Sciatic nerve (tissue), 2 donors: ENCODE results near the gene CNOT4. TPM values are rescaled to one million over a fixed set of nuclear protein-coding genes. Genes with fewer than 3 reads are reported as not detected.
"Not testable (repeated sequence)": the region's sequence is repeated elsewhere in the genome, so short reads cannot be mapped to it uniquely, and the experiment has no call there.

Experiments used
- ATAC-seq: fragments of 200-7000 bp; cut with Tn5 transposase; one replicate; pipeline ENCODE4 v1.9.1; 2020; ENCODE audit warnings: mild to moderate bottlenecking, moderate library complexity
- DNase-seq: peaks from one replicate; pipeline ENCODE4 v3.0.0-alpha.2; 2020; ENCODE audit warnings: low spot score
- intact Hi-C: fragments of 100-400 bp; cut with DNase I; formaldehyde crosslinking; loops from one replicate; pipeline ENCODE4 v1.14.2; 2022
- total RNA-seq: library from RNA; stranded (reverse); fragmentation: NEBNext Ultra II Directional; extraction: Animal tissue kit (Norgen Biotek cat#: 25700); gene quantifications from one replicate; pipeline ENCODE4 v1.2.1, GENCODE V29; 2021
- donor health status: DM: no; HTN: no; CAD: no.
- donor health status: DM: no; HTN: no; CAD: no.

CNOT4 gene
- total RNA-seq, 1 donor from 2014 or later, result 42.9 TPM

DNA sequence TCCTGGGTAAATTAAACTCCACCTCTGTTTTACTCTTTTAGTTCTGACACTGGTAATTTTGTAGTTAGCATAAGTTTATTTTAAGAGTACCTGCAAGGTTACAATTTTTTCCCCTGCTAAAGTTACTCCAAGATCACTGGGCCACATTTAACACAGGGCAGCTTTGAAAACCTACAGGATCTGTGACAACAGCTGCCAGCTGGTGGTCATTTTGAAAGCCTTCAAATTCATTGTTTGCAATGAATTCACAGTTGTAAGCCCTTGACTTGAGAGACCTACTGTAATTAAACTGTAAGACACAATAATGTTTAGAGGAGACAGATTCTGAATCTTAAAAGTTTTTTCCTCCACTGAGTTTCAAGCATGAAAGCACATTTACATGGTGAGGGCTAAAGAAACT, 129.6 kb downstream of the CNOT4 start:
- ATAC-seq (no peak), DNase-seq (no peak)
- intact Hi-C loops, result no loop called here

DNA sequence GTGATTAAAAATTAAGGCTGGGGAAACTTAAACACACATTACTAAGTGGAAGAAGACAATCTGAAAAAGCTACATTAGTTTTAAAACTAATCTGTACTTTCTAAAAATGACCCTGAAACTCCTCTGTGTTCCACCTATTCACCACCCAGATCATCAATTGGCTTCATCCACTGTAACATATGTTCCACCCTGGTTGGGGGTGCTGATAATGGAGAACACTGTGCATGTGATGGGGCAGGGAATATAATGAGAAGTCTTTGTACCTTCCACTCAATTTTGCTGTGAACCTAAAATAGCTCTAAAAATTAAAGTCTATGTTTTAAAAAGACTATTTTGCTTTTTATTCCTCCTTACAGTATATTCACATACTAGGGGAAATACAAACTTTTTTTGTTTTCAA, 132.7 kb downstream of the CNOT4 start:
- ATAC-seq, result no peak
- intact Hi-C loops, result no loop called here

DNA sequence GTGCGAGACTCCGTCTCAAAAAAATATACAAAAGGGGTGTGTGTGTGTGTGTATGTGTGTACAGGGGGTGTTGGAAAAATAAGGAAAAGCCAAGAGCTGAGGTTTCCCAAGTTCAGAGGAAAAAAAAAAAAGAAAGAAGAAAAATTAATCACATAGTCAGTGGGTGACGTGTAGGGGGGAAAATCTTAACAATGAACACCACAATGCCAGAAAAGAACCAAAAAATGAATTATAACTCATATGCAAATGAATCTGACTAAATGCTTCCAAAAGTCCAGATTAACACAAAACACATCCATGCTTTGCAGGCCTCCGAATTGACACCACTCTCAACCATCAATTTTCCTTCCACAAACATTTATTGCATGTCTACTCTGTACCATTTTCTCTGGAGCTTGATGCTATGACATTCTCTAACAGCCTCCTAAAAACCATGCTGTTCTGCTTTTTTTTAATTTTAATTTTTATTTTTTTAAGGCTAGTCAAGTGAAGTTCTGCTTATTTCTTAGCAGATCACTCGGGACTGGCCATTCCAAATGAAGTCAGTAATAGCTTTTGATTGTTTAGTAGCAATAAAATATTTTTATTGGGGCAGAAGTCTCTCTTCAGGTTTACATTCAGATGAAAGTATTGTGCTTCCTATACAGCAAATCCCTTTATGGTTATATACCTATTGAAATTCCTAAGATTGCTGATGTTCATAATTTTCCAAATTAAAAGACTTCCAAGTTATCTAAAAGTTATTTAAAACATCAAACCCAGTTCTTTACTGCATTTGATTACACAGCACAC, 133.8 kb downstream of the CNOT4 start:
- ATAC-seq (no peak), DNase-seq (no peak)
- intact Hi-C loops, result no loop called here

More for the DNA sequence above, 132.7 kb downstream of the CNOT4 start:
- no peak for DNase-seq

DNA sequence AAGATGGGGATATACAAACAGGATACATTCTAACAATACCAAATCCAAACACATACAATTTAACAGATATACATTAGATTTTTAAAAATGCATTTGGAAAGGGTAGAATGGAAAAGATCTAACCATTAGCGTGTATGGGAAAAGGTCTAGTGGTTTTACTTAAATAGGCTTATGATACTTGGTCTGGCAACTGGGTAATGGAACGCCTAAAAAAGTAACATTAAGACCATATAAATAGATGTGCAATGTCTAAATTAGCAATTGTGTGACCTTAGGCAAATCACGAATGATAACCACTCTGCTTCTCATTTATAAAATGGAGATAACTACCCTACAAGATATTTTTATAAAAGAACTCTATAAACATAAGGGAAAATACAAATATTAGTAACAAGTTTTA, 135.2 kb downstream of the CNOT4 start:
- ATAC-seq (no peak), DNase-seq (no peak)
- intact Hi-C loops, result no loop called here

DNA sequence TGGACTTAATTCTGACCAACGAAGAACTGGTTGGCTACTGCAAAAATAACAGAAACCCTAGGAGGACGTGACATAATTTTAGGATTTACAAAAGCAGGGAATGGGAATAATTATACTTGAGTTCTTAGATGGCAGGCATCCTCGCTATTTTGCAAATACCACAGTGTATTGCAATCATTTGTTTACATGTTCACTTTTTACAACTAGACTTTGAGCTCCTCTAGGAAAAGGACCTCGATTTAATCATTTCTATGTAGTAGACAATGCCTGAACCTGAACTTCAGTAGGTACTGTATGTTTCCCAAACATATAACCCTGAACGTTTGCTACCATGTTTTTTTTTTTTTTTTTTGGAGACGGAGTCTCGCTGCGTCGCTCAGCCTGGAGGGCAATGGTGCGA, 137.7 kb downstream of the CNOT4 start:
- DNase-seq (no peak), ATAC-seq (no peak)
- intact Hi-C loops, result no loop called here

DNA sequence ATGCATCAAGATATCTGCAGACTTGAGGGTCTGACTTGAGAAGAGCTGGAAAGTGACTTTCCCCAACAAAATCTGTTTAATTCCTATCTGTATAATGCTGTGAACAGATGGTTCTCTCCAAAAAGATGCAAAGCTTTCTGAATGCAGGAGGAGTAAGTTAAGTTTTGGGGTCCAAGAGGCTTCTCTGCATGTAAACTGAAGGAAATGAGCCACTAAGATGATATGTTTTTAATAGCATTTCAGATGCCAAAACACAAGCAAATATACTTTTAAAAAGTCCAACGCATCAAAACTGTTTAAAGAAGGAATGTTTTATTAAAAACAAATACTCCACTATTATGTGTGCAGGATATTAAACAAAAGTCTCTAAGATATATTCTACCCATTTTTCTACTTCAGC, 139.2 kb downstream of the CNOT4 start:
- intact Hi-C loops, result no loop called here
- no peak for ATAC-seq
- no peak for DNase-seq

DNA sequence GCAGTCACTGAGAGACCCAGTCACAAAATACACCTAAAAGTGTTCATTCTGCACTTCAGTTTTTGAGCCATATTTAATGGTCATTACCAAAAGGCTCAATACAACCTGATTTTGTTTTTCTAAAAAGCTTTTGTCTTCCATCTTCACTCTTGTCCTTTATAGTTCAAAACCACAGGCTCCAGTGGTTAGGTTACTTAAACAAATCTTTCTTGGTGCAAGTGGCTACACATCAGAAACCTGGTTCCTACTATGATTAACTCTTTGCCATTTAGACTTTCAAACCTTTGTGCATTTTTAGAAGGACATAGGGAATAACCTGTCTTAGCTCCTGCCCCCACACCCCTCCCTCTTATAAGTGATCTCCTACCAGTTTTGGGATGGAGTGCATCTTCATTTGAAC, 140.5 kb downstream of the CNOT4 start:
- ATAC-seq (no peak), DNase-seq (no peak)
- intact Hi-C loops, result no loop called here

DNA sequence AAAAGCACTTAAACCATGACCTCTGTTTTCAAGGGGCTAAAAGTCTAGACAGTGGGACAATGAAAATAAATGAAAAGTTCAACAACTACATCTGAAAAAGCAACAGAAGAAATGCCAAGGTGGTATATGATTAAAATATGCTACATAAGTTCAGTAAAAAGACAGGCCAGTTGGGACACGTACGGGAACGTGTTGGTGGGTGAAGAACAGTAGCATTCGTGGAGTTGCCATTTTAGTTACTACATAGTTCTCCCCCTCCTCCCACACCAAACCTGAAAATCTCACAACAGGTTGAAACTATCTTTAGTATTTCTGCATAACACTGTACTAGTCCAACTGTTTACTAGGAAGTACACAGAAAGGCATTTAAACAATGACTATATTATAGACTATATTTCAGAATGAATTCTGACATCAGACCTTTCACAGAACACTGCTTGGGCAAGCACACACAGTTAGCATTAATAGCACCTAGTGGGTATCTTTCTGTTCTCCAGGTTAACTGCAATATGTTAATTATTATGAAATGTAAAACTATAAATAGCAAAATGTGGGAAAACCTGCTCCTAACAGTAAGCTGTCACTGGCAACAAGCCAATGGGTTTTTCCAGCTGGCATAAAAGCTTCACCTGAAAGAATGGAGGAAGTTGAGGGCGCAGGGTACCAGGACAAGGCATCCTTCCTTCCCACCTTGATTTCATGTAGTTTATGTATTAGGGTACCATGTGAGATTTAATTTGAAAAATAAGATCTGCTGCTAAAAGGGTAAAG, 141.3 kb downstream of the CNOT4 start:
- intact Hi-C loops, result no loop called here
- DNase-seq (no peak), ATAC-seq (no peak)

DNA sequence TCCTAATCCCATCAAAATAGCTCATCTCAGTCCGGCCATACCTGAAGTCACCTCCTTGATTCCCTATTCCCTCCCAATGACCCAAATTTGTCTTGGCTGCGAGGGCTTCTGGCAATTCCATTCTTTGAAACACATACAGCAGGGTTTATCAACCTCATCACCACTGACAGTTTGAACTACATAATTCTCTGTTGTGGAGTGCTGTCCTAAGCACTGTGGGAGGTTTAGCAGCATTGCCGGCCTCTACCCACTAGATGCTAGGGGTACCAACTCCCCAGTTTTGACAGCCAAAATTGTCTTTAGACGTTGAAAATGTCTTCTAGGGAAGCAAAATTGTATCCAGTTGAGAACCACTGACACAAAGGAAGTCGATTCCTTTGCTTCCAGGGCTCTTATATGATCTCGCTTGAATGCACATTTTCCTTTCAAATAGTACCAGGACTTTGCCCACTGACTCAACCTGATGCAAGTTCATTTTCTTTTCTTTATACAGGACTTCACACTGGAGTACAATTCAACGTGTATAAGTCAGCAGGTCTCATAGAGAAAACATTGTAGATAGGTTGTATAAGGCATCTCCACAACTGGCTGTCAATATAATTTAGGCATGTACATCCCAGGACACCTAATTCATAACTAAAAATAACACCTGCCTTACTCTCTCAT, 142.9 kb downstream of the CNOT4 start:
- intact Hi-C loops, result no loop called here
- ATAC-seq (no peak), DNase-seq (no peak)

DNA sequence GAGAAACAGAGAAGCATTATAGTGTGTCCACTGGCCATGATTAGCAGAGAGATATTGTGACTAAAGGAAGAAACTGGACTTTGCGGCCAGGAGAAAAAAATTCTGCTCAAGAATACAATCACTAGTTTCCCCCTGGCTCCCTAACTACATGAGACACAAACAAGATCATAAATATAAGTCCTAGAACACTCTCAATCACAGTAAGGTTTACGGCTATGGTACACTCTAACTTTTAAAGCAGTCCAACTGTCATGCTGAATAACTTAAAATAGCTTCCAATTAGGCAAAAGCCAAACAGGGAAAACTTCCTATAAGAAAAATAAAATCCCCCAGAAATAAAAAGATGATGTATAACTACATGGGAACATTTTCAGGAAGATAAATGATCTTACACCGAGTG, 144.2 kb downstream of the CNOT4 start:
- intact Hi-C loops, result no loop called here
- DNase-seq (no peak), ATAC-seq (no peak)

DNA sequence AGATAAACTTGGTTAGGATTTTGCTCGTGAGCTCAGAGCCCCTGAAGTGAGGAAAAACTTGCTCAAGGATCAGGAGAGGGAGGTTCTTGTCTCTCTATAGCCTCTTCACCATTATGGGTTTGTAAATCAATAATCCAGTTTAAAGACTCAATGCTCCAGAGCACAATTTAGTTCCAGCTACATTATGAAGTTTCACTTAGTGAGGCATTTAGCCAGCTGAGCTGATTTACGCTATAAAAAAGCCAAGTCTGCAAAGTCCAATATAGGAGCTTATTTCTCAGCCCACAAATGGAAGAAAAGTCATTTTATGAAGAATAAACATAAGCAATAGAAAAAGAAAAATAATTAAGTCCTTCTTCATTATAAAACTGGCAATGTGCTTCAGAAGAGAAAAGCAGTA, 145.7 kb downstream of the CNOT4 start:
- DNase-seq (no peak), ATAC-seq (no peak)
- intact Hi-C loops, result no loop called here

DNA sequence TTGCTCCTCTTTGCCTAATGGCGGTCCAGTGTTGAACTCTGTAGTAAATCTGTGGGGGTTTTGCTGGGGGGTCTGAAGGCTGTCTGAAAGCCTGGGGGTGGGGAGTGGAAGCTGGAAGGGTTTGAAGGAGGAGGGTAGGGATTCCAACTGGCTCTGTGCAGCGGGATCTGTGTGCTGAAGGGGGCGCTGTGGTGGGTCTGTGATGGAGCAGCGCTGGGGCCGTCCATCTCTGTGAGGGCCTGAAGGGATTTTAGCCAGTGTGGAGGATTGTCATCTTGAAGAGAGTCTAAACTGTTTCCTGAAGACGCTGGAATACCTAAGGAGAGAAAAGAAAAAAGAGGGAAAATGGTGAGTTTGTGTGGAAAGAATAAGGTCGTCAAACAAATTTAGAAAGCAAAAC, 147.0 kb downstream of the CNOT4 start:
- DNase-seq (no peak), ATAC-seq (no peak)
- intact Hi-C loops, result no loop called here

DNA sequence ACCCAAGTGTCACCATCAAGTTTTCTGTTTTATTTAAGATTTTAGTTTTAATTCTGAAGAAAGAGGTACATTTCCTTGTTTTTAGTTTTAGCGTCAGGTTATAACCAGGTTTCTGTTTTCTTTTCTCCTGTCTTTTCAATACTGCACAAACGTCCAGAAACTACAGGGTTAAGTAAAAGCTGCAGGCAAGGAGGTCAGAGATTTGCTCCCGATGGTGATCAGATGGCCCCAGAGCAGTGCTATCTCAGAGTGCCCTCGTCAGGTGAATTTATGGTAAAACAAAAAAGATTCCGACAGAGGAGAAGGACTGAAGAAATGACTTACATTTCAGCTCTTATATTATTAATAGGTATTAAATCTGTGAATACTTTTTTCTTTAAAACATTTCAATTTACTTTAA, 148.1 kb downstream of the CNOT4 start:
- intact Hi-C loops, result no loop called here
- no peak for ATAC-seq
- no peak for DNase-seq

DNA sequence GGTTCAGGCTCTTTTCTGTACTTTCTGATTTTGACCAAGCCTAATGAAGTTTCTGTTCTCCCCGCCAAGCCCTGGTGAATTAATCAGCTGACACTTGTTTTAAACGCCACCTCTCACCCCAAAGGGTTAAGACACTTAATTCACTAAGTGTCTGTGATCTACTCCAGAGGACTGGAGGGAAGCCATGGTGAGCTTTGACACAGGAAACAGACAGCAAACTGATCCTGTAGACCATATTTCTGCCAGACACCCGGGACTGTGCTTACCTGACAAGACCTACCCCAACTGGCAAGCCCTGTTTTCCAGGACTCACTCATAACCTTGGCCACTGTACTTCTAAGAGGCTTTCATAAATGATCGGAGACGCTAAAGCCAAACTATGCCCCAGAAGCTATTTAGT, 150.3 kb downstream of the CNOT4 start:
- no peak for DNase-seq
- intact Hi-C loops, result no loop called here
- ATAC-seq, result no peak

DNA sequence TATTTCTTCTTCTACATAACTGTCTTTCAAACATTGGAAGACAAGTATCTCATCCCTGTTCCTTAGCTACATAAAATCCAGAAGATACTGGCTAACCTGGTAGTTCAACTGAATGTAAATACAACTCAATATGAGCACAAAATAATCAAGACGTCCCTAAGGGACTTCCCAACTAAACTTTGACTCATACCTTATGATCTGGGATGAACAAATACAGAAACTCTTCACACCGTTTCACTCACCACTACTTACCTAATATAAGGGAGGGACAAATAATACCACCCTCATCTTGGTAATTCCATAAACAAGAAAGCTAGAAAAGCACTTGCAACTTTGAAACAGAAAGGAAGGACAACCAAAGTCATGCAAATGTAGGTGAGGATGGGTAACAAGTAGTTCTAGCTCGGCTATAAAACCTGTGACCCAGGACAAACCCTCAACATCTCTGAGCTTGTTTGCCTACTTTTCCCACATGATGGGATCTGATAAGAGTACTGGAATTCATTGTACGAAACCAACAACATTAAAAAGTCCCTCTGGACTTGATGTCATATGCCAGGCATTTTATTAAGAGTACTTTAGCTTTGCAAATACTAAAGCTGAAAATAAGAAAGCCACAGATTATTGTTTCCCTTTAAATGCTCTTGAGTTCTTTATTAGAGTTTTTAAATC, 154.4 kb downstream of the CNOT4 start:
- ATAC-seq (no peak), DNase-seq (no peak)
- intact Hi-C loops, result no loop called here

DNA sequence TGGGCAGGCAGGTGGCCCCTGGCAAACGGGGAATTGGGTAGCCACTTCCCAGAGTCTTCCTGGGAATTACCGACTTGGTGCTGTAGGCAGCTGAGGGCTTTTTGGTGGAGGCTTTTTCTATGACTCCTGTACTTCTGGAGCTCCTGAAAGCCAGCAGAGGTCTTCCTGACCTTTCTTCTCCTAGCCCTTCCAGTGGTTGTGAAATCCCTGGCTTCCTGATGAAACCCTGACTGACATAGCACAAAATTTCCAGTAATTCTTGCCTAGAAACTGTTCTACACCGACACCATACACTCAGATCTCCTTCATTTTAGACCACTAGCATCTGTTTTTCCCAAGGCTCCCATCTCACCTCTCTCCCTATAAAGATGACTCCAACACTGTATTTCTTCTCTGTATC, 156.1 kb downstream of the CNOT4 start:
- ATAC-seq (peak; percentile 71), DNase-seq (no peak)
- intact Hi-C loops, result no loop called here

DNA sequence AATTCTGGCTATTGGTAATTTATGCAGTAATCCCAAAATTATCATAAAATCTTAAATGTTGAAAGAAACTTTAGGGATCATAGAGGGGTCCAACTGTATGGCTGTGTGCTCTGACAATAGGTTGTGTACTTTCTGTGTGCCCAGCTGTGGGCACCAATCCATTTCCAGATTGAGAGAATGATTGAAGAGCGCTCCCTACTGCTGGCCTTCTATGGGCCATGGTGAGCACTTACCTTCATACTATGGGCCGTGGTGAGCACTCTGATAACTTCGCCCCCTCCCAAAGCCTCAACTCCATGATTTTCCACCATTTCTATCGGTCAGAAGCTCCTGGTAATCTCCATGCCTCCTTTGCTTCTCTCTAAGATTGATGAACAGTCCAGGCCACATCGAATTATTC, 157.6 kb downstream of the CNOT4 start:
- DNase-seq (no peak), ATAC-seq (no peak)
- intact Hi-C loops, result no loop called here

DNA sequence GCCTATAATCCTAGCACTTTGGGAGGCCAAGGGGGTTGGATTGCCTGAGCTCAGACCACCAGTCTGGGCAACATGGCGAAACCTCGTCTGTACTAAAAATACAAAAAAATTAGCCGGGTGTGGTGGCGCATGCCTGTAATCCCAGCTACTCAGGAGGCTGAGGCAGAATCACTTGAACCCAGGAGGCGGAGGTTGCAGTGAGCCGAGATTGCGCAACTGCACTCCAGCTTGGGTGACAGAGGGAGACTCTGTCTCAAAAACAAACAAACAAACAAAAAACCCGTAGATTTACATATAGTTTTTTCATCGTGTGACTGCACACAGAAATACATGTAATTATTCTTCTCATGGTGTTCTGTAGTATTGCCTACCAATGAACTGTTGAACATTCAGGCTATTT, 158.8 kb downstream of the CNOT4 start:
- intact Hi-C loops, ATAC-seq, DNase-seq: not testable (repeated sequence)

DNA sequence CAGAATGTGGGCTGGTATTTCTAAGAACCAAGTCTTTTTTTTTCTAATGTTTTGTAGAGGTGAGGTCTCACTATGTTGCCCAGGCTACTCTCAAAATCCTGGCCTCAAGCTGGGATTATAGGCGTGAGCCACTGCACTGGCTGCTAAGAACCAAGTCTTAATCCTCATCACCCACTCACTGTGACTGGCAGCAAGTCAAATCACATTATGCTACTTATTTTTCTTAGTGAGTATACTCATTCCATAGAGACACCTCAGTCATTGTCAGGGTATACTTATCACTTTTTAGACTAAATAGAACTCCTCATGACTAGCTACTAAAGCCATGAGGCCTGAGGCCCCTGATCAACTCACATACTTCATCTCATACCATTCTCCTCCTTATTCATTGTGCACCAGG, 160.2 kb downstream of the CNOT4 start:
- no peak for ATAC-seq
- no peak for DNase-seq
- intact Hi-C loops, result no loop called here

DNA sequence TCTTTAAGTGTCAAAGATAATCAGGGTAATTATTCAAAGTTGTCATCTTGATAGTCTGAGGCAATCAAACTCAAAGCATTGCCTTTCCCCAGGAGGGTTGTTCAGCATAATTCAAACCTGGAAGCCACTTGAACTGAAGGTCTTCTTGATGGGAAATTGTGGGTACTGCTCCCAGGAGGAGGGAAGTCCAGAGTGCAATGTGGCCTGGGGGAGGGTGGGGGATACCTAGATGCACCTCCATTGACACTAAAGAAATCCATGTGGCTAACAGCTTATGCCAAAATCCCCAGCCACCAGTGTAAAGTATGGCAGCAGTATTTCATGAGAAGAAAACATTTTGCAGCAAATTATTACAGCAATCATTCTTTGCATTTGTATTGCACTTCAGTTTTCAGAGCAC, 161.4 kb downstream of the CNOT4 start:
- ATAC-seq (no peak), DNase-seq (no peak)
- intact Hi-C loops, result no loop called here
